ENCODE data around the gene CIDEC.

CIDEC gene

GRCh38 chr3:9825451-9826040, 54.5 kb downstream of the CIDEC start:
- Mint-ChIP-seq H3K4me1 (peaks cover 4% of the 10 kb centered on the region), H3K9me3 (no peaks in the 10 kb centered on the region), H3K36me3 (ENCODE audit: insufficient read depth) (peaks cover 10% of the 10 kb centered on the region), H3K4me3 (no peak overlapping the region), H3K27ac (ENCODE audit: low read depth) (no peak overlapping the region), H3K27me3 (no peaks in the 10 kb centered on the region)
- ATAC-seq (replicated peaks; ENCODE audit: extremely low read depth, poor library complexity, severe bottlenecking): no peak
- DNase-seq (ENCODE audit: low spot score in 2 of 2): no peak

GRCh38 chr3:9820946-9821345, 59.1 kb downstream of the CIDEC start:
- ATAC-seq (replicated peaks; ENCODE audit: extremely low read depth, poor library complexity, severe bottlenecking) (no peak), DNase-seq (ENCODE audit: low spot score in 2 of 2) (no peak)
- Mint-ChIP-seq H3K36me3 (ENCODE audit: insufficient read depth) (peaks cover 5% of the 10 kb centered on the region), H3K27me3 (no peaks in the 10 kb centered on the region), H3K4me1 (no peaks in the 10 kb centered on the region), H3K4me3 (no peak overlapping the region), H3K9me3 (no peaks in the 10 kb centered on the region), H3K27ac (ENCODE audit: low read depth) (no peak overlapping the region)

DNA sequence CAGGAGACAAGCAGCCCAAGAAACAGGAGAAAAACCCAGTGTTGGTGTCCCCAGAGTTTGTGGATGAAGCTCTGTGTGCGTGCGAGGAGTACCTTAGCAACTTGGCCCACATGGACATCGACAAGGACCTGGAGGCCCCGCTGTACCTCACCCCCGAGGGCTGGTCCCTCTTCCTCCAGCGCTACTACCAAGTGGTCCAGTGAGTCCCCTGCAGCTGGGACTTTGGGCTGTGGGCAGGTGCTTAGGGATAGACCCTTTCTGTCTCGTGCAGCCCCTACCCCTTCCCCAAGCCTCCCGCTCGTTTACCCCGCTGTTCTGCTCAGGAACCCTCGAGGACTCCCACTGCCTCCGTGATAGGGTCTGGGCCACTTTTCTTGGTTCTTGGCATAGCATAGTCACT, 59.5 kb downstream of the CIDEC start:
- Mint-ChIP-seq H3K4me3 (no peak overlapping the region), H3K36me3 (ENCODE audit: insufficient read depth) (peaks cover 5% of the 10 kb centered on the region), H3K27me3 (no peaks in the 10 kb centered on the region), H3K9me3 (no peaks in the 10 kb centered on the region), H3K27ac (ENCODE audit: low read depth) (no peak overlapping the region), H3K4me1 (no peaks in the 10 kb centered on the region)
- no peak for DNase-seq (ENCODE audit: low spot score in 2 of 2)
- no peak for ATAC-seq (replicated peaks; ENCODE audit: extremely low read depth, poor library complexity, severe bottlenecking)

GRCh38 chr3:9818666-9819335, 61.3 kb downstream of the CIDEC start:
- ATAC-seq (replicated peaks; ENCODE audit: extremely low read depth, poor library complexity, severe bottlenecking) (no peak), DNase-seq (ENCODE audit: low spot score in 2 of 2) (no peak)
- Mint-ChIP-seq H3K36me3 (ENCODE audit: insufficient read depth) (peaks cover 8% of the 10 kb centered on the region), H3K27me3 (no peaks in the 10 kb centered on the region), H3K9me3 (no peaks in the 10 kb centered on the region), H3K4me1 (no peaks in the 10 kb centered on the region), H3K4me3 (no peak overlapping the region), H3K27ac (ENCODE audit: low read depth) (no peak overlapping the region)

DNA sequence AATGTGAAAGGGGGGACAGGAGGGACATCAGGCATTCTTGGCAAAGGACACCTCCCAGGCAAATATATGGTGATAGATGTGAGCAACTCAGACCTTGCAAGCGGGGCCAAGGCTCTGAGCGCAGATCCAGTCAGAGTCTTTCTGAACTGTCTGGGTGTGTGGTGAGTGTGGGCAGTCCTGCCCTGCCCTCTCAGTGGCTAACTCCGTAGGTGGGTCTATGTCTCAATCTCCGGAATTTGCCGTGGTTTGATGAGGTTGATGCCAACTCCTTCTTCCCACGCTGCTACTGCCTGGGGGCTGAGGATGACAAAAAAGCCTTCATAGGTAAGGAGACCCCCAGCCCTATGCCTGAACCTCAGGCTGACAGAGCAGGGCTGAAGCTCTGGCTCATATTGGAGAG, 62.6 kb downstream of the CIDEC start:
- H3K4me3 Mint-ChIP-seq: no peak overlapping the region
- peaks cover 13% of the 10 kb centered on the region for H3K36me3 Mint-ChIP-seq (ENCODE audit: insufficient read depth)
- no peaks in the 10 kb centered on the region for H3K27me3 Mint-ChIP-seq
- no peaks in the 10 kb centered on the region for H3K9me3 Mint-ChIP-seq
- H3K4me1 Mint-ChIP-seq: no peaks in the 10 kb centered on the region
- no peak for ATAC-seq (replicated peaks; ENCODE audit: extremely low read depth, poor library complexity, severe bottlenecking)
- no peak overlapping the region for H3K27ac Mint-ChIP-seq (ENCODE audit: low read depth)
- no peak for DNase-seq (ENCODE audit: low spot score in 2 of 2)

Data from central memory CD8-positive, alpha-beta T cell (primary cell).